ENCODE measurements around the gene STX3.

STX3 gene

GRCh38 chr11:59754859-59755700, at the start of gene STX3:
STX3 (plus strand) TSS chr11:59755376; CDS start chr11:59755606, 230 bp downstream.
- DNase-seq (ENCODE audit: low read depth in 1 of 2, low spot score in 1 of 2), result peak; percentile 35 to 47

- no peak for DNase-seq (ENCODE audit: low read depth in 1 of 2, low spot score in 1 of 2)
Measured at GRCh38 chr11:59706518-59707285, 48.5 kb upstream of the STX3 start.

GRCh38 chr11:59707371-59707770, 47.8 kb upstream of the STX3 start:
- DNase-seq (ENCODE audit: low read depth in 1 of 2, low spot score in 1 of 2), result no peak

- DNase-seq (ENCODE audit: low read depth in 1 of 2, low spot score in 1 of 2), result no peak
Measured at GRCh38 chr11:59708537-59708936, 46.6 kb upstream of the STX3 start.

- DNase-seq (ENCODE audit: low read depth in 1 of 2, low spot score in 1 of 2), result no peak
Measured at GRCh38 chr11:59710136-59710847, 44.9 kb upstream of the STX3 start.

- DNase-seq (ENCODE audit: low read depth in 1 of 2, low spot score in 1 of 2), result no peak
Measured at GRCh38 chr11:59713745-59714144, 41.4 kb upstream of the STX3 start, which contains the start of gene OR10V1. OR10V1 (minus strand) TSS chr11:59713845; CDS start chr11:59713845, 0 bp downstream.

- no peak for DNase-seq (ENCODE audit: low read depth in 1 of 2, low spot score in 1 of 2)
Measured at GRCh38 chr11:59716051-59716450, 39.1 kb upstream of the STX3 start.

GRCh38 chr11:59719556-59719955, 35.6 kb upstream of the STX3 start:
- DNase-seq (ENCODE audit: low read depth in 1 of 2, low spot score in 1 of 2), result no peak

- DNase-seq (ENCODE audit: low read depth in 1 of 2, low spot score in 1 of 2), result no peak
Measured at GRCh38 chr11:59724066-59724465, 31.1 kb upstream of the STX3 start.

- no peak for DNase-seq (ENCODE audit: low read depth in 1 of 2, low spot score in 1 of 2)
Measured at GRCh38 chr11:59727426-59727825, 27.8 kb upstream of the STX3 start.

- DNase-seq (ENCODE audit: low read depth in 1 of 2, low spot score in 1 of 2), result no peak
Measured at GRCh38 chr11:59728154-59728553, 27.0 kb upstream of the STX3 start.

GRCh38 chr11:59728913-59729312, 26.3 kb upstream of the STX3 start:
- DNase-seq (ENCODE audit: low read depth in 1 of 2, low spot score in 1 of 2), result no peak

- no peak for DNase-seq (ENCODE audit: low read depth in 1 of 2, low spot score in 1 of 2)
Measured at GRCh38 chr11:59729834-59730233, 25.3 kb upstream of the STX3 start.

- DNase-seq (ENCODE audit: low read depth in 1 of 2, low spot score in 1 of 2), result no peak
Measured at GRCh38 chr11:59730896-59731565, 24.1 kb upstream of the STX3 start.

GRCh38 chr11:59746111-59746510, 9.1 kb upstream of the STX3 start:
- DNase-seq (ENCODE audit: low read depth in 1 of 2, low spot score in 1 of 2), result no peak

- peak; percentile 68 to 74 for DNase-seq (ENCODE audit: low read depth in 1 of 2, low spot score in 1 of 2)
Measured at GRCh38 chr11:59753650-59754493, 1.3 kb upstream of the STX3 start.

- peak in 1 of 2 donors; percentile 9 for DNase-seq (ENCODE audit: low read depth in 1 of 2, low spot score in 1 of 2)
Measured at GRCh38 chr11:59754494-59754858, 700 bp upstream of the STX3 start.

GRCh38 chr11:59755701-59756557, 753 bp downstream of the STX3 start:
- DNase-seq (ENCODE audit: low read depth in 1 of 2, low spot score in 1 of 2), result peak in 1 of 2 donors; percentile 5

GRCh38 chr11:59756558-59756840, 1.3 kb downstream of the STX3 start:
- no peak for DNase-seq (ENCODE audit: low read depth in 1 of 2, low spot score in 1 of 2)
